Hematopoietic multipotent progenitor cell (in vitro differentiated cells): Measurements from ENCODE around the gene CCDC71. TPM values are rescaled to one million over a fixed set of nuclear protein-coding genes. Genes with fewer than 3 reads are reported as not detected.

Experiments
- DNase-seq, 3 donors: peaks; one replicate each; pipeline ENCODE4 v3.0.0-alpha.2; 2011 to 2015; ENCODE audit warnings: low read depth in 2 of 3, low spot score in 2 of 3
- total RNA-seq: library from RNA; depleted of rRNA; stranded (reverse); fragments of >200 nt; gene quantifications from one replicate; pipeline ENCODE4 v1.2.3, GENCODE V29; 2012

CCDC71 gene
- total RNA-seq, 1 donor: 61.4 TPM

DNA sequence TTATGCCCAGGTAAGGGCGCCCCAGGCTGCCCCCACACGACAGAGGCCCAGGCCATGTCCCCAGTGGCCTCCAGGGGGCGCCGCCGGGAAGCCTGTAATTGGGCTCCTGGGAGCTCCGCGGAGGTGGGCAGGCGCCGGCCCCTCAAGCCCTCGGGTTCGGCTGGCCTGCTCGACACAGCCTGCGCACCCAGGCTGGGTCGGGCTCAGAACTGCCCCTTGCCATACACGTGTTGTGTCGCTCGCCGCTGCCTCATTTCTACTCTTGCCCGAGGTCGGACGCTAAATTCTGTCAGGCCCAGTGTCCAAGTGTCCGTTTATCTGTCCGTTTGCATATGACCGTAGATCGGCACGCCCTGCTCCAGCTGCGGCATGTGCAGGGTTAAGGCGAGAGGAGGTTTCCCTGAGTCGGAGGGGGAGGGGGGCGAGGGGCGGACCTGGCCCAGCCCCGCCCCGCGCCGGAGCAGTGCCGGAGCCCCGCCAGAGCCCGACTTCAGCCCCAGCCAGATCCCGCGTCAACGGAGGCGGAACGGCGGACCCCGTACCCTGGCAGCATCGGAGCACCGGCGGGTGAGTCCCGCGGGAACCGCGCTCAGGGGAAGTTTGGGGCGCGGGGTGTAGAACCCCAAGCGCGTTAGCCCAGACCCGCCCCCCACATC, 5.1 kb upstream of the CCDC71 start, which contains the start of gene KLHDC8B:
TSS of gene KLHDC8B (plus strand) at position 480 of the 656 bp plus-strand sequence. CDS start 1,172 bp downstream, outside the sequence.
- DNase-seq: peak; percentile 52 to 89 (median 81)

DNA sequence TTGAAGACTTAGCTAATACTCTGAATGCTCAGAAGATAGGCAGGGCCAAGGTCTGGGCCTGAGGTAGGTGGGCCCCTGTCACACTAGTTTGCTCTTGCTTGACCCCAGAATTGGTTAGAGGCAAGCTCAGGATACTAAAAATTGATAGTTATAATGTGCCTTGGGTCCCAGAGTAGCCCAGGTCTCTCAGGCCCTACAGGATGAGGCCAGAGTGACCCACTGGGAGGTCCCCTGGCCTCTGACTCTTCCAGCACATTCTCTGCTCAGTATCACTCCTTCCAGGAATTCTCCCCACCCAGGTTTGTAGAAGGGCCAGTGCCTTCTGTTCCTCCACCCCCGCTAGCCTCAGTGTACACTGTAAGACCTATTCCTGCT, 4.6 kb upstream of the CCDC71 start:
- DNase-seq: no peak

DNA sequence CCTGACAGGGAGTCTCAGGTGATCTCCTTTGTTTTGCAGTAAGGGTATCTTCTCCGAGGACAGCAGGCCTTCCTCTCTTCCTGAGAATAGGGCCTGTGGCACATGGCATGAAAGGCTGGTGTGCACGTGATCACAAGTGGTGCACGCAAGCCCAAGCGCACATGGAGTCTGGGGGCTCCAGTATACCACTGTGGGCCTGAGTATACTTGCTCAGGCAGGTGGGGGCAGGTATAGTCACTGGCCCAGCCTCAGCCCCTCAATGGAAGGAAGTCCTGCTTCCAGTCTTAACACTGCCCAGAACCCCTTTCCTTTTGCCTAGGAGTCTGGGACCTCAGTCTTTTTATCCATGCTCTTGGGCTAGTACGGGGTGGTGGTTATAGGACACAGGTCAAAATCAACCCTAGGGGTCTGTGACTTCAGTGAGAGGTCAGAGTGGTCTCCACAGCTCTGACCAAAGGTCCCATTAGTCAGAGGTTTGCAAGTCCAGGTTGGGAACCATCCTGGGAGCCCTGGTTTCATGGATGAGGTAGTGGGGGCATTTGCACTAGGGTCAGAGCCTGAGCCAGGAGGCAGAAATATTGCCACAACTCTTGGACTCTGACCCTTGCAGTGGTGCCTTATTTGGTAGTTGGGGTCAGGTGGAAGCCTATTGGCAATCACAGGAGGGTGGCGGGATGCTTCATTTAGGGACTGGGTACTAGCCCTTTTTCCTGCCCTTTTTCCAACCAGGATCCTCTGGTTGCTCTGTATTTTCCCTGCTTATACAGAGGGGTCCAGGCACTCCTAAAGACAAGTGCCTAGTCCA, 823 bp upstream of the CCDC71 start:
- no peak for DNase-seq

DNA sequence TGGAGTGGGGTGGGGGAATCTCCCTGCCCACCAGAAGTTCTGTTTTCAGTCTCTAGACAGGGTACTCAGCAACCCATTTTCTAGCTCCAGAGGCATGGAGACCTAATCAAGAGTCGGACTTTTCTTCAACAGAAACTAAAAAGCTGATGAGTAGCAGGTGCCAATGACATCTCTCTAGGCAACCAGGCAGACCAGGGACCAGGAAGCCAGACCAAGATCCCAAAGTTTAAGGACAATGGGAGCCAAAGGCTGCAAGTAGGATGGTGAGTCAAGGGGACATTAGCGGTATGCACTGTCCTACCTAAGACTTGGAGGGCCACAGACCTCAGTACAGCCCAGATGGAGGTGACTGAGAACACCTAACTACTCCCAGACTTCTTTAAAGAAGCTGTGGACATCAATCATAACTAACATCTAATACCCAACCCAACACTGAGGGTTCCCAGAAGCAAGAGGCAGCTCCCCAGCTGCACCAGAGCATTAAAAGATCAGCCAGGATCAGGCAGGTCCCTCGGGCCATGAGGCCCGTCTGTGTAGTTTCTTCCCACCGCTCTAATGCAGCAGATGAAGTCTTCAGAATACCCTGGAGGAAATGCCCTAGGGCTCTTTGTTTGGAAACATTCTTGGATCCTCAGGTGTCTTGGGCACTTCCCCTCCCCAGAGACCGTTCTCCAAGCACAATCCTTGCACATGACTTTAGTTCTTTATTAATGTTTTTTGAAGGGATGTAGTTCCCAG, 979 bp downstream of the CCDC71 start:
- no peak for DNase-seq

DNA sequence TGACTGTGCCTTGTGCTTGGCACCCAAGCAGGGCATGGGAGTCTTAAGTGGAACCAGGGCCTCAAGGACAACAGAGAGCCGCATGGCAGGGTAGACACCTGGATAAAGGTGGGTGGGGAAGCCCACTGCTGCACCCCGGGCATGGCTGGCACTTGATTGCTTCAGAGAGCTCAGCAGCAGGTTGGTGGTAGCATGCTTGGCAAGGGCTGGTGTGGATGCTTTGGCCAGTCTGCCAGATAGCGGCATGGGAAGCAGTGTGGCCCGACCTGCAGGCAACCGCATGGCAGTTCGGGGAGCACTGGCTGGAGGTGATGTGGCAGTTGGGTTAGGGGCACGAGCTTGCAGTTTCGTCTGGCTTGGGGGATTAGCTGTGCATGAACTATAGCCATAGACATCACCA, 2.5 kb downstream of the CCDC71 start:
- DNase-seq: no peak

DNA sequence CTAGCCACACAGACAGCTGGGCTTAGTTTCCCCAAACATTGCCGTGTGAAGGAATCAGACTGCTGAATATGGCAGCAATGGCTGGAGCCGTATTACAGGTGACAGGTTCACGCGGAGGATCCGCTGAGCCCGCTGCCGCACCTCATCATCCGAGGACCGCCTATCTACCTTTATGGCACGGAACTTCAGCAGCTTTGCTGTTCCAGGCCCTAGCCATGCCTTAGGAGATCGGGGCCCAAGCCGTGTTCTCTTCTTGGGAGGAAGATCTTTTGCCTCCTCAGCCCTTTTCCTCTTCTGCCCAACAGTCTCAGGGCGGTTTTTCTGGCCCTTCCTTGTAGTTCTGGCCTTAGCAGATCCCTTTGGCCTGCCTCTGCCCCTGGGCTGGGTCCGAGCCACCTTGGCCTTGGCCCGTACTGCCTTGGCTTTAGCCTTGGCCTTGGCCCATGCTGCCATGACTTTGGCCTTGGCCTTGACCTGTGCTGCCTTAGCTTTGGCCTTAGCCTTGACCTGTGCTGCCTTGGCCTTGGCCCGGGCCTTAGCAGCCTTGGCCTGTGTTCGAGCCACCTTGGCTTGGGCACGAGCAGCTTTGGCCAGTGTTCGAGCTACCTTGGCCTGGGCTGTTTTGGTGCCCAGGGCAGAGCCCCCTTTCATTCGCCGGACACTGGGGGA, 3.2 kb downstream of the CCDC71 start:
- DNase-seq: no peak

DNA sequence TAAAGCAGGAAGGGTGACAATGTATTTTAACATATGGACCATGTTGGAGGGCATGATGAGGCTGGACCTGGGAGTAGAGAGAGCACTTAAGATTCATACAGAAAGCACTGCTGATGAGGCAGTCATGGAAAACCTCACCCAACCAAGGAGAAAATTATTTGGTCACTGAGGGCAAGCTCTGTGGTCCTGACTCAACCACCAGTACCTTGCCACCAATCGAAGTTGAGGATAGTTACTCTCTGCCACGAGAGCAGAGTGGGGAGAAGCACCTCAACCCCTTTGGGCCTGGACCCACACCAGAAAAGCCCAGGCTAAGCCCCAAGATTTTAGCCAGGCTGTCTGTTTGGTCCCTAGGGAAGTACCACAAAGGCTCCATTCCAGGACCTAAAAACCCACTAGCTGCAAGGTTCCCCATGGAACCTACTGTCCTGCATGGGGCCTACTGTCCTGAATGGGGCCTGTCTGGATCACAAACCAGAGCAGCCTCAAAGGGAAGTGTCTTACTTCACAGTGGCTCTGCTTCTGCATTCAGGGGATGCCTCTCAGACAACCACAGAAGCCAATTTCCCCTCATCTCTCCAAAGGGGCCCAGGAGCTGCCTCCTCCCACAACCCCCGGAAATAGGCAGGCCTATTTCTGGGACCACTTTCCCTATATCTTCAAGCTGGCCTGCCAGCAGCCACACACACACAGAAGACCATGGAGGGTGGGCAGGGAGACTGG, 4.2 kb downstream of the CCDC71 start:
- no peak for DNase-seq

DNA sequence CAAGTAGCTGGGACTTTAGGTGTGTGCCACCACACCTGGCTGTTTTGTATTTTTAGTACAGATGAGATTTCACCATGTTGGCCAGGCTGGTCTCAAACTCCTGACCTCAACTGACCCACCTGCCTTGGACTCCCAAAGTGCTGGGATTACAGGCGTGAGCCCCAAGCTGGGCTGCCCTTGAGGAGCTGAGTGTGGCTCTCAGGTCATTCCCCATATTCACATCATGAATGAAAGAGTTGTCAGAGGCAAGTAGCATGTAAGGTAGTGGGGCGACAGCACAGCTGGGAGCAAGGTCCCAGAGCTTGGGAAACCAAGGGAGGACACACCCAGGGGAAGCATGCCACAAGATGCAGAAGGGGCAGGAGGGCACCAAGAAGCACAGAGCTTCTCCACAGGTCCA, 4.9 kb downstream of the CCDC71 start:
- DNase-seq: no peak

DNA sequence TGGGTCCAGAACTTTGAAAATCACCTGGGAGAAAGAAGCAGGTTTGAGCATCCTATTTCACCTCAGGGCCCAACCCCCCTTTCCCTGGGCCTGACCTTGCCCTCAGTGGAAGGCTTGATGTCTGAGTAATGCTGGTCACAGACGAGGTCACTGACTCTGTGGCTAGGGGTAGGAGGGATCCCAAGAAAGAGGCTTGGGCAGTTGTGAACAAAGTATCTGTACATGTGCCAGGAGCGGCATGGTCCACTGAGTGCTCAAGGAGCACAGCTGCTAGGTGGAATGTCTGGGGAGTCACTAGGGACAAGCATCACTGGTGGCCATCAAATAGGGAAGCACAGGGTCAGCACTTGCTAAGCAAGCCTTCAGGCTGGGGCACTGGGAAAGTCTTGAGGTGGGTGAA, 7.3 kb downstream of the CCDC71 start:
- no peak for DNase-seq

DNA sequence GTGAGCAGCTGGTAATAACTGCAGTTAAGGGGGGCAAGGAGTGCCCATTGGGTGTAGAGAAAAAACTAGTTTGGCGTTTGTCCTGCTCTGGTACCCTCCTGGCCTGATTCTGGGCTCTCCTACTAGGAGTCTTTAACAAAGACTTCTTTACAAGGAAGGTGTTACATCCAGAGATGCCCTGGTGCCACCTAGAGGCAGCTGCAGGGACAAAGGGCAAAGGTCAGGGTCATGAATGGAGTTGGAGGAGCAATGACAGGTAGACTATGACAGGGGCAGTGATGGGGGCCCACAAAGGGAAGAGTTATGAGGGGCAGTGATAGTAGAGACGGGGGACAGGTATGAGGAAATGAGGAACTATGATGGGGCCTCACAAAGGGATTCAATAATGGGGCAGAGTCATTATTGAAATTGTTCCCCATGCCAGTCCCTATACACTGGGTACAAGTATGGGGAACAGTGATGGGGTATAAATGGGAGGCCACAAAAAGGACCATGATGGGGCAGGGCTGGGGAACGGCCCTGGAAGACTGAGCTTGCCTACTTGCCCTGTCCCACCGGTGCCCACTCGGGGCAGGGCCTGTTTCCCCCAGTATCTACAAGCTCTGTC, 7.9 kb downstream of the CCDC71 start:
- DNase-seq: peak in 2 of 3 donors; percentile 49 to 60

DNA sequence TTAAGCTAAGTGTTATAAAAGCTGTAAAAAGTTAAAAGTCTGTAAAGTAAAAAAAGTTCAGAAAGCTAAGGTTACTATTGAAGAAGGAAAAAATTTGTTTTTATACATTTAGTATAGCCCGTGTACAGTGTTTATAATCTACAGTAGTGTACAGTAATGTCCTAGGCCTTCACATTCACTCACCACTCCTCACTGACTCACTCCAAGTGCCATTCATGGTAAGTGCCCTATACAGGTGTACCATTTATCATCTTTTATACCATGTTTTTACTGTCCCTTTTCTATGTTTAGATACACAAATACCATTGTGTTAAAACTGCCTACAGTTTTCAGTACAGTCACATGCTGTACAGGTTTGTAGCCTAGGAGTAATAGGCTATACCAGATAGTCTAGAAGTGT, 8.8 kb downstream of the CCDC71 start:
- no peak for DNase-seq

DNA sequence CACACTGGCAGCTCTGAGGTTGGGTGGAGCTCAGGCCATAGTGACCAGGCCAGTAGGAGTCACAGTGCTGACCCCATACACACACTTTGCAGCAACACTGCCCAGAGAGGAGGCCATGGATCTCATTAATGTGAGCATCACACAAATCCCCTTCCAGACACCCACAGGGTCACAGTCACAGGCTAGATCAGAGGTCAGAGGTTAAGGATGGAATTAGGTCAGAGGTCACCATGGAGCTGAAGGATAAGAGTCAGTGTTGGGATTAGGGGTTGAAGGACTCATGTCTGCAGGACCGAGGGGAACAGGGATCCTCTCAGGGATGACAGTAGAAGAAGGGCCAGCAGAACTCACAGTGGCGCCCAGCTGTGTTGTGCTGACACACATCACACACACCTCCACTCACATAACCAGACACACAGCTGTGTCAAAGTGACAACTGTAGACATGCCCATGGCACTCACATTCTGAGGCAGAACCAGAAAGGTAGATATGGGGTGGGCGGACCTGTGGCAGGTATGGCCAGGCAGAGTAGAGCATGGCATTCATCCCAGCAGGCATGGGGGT, 12.7 kb downstream of the CCDC71 start:
- no peak for DNase-seq

DNA sequence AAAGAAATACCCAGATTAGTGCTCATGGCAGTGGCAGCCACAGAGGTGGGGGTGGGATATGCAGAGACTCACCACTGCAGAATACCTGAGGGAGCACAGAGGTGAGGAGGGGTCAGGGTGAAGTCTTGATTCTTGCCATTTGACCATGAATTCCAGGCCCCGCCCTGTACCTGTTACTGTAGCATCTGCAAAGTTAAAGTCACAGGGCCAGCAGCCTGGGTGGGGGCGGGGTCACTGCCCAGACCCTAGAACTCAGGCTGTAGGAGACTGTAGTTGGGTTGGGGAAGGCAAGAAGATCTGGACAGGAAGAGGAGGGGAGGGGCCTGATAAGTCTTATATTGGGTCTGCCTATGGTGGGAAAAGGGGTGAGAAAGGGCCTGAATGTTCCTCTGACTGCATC, 14.5 kb downstream of the CCDC71 start:
- DNase-seq: no peak

DNA sequence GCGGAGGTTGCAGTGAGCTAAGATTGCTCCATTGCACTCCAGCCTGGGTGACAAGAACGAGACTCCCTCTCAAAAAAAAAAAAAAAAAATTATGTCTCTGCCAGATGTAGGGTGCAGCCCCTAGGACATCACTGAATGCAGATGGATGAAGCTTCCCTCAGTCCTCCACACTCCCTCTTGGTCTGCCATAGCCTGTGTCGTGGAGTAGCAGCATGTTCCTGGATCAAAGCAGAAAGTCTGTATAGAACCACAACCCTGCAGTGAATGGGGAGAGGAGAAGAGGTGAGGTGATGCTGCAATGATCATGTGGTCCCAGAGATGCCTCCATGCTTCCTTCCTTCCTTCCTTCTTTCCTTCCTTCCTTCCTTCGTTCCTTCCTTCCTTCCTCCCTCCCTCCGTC, 18.0 kb downstream of the CCDC71 start:
- no peak for DNase-seq

DNA sequence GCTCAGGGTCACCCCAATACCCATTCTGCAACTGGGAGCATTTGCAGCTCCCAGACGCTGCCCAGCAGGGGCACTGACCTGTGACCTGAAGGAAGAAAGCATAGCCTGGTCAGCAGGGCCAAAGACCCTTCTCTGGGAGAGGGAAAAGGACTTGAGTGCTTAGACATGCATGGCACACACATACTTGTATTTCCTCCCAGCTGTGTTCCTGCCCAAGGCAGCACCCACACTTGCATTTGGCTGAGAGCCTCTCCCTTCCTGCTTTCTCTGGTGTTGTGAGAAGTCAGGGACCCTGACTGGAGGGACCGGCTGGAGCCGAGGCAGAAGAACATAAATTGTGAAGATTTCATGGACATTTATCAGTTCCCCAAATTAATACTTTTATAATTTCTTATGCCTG, 26.1 kb downstream of the CCDC71 start:
- no peak for DNase-seq

DNA sequence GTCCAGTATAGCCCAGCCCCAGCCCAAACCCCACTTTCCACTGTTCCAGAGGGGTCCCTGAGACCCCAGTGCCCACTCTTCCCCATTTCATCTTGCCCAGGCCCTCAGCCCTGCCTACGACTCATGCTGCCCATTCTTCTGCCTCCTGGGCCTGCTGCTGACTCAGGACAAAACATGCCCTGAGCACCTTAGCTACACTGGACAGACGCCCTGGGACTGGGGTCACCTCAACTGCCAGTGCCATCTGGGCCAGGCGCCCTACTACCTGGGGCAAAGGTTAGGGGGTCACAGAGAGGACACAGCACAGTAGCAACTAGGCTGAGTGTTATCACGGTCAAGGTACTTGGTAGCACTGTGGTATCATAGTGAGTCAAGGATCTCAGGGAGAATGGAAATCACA, 30.6 kb downstream of the CCDC71 start:
- DNase-seq: no peak

DNA sequence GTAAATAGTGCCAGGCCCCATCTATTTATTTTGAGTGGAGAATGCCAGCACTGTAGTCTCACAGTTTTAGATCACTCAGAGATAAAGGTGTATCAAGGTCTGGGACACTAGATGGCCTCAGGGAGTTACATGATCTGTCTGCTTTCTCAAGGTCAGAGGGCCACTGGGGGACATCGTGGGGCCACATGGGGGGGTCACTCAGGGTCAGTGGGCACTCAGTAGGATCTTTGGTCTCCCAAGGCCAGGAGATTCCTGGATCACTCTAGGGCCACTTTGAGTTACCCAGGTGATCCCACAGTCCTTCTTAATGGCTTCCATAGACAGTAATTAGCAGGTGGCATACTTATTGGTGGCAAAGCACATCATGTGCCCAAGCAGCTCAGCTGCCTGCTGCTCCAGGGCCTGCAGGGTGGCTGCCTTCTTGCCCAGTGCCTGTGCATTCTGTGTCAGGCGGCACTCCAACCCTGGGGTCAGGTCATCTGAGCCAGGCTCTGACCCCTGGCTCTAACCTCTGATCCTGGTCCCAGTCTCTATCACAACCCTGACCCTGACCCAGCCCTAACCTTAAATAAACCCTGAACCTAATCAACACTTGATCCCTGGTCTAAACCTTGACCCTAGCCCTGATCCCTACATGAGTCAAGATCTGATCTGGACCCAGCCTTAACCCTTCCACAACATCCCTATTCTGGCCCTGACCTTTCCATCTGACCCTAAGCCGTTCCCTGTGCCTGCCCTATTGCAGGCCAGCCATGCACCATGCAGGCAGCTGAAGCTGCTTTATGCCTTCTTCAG, 31.5 kb downstream of the CCDC71 start:
- DNase-seq: no peak

DNA sequence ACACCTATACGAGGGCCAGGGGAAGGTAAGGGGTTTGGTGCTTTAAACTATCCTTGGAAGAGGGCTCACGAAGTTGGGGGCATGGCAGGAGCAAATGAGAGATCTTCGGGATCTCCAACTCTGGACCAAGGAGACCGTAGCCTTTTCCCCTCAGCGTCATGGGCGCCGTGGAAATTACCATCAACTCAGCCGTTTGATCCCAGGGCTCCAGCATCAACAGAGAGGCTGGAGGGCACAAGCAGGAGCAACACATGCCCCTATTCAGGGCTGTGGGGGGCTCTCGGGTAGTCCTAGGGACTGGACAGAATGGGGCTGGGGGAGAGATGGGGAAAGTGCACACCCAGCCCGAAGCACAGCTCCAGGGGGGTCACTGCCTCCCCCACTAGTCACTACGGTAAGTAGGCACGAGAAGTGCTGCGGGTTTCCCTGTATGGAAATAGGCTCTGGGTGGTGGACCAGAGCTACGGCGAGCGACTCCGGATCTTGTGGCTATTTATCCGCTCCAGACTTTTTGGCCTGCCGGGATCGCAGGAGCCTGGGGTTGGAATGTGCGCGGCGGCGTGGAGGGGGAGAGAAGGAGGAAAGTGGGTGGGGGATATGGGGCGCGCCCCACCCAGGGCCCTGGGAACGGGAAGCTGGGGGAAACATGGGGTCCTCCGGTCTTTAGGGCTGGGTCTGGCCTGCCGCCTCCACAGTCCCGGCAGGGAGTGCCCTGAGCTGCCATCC, 32.7 kb downstream of the CCDC71 start:
- DNase-seq: peak in 1 of 3 donors; percentile 41
